Urothelium cell line (cell line): ENCODE measurements around the gene PTGS1.
"Not testable (repeated sequence)": the region's sequence is repeated elsewhere in the genome, so short reads cannot be mapped to it uniquely, and the experiment has no call there.

Experiments
- DNase-seq: peaks from one replicate; pipeline ENCODE4 v3.0.0; 2011; ENCODE audit warnings: low spot score, mixed read lengths
- FAIRE-seq: peaks from 2 replicates; lab custom pipeline; 2011; peaks lifted over from hg19 to GRCh38; lab: Jason Lieb, UNC

Gene PTGS1

DNA sequence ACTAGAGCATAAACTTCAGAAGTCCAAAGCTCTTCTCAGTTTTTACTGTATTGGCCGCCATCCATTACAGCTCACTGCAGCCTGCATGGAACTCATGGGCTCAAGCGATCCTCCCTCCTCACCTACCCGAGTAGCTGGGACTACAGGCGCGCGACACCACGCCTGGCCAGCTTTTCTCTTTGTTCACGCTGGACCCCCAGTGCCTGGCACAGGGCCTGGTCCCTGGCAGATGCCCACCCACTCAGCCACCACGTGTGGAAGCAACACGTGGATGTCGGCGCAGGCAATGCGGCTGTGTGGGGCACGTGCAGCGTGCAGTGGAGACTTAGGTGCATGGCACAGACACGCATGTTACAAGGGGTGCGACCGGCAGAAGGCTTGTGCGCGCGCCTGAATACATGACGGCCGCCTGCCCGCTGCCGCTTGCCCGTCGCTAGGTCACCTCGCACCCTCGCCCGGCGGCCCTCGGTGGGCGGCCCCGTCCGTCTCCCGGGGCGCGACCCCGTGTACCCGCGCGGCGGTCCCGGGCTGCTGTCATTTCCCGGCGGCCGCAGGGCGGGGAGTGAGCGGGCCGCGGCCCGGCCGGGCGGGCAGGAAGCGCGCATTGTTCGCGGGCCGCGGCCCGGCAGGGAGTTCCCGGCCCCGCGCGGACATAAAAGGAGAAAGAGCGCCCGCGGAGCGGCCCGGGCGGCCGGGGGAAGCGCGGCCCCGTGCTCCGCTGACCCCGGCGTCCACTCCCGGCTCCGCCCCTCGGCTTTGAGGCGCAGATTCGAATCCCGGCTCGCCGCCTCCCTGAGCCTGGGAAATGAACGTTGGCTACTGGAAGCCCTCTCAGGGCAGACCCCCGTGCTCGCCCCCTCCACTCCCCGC lies 24.1 kb upstream of the PTGS1 start:
- FAIRE-seq: no peak
- no peak for DNase-seq

DNA sequence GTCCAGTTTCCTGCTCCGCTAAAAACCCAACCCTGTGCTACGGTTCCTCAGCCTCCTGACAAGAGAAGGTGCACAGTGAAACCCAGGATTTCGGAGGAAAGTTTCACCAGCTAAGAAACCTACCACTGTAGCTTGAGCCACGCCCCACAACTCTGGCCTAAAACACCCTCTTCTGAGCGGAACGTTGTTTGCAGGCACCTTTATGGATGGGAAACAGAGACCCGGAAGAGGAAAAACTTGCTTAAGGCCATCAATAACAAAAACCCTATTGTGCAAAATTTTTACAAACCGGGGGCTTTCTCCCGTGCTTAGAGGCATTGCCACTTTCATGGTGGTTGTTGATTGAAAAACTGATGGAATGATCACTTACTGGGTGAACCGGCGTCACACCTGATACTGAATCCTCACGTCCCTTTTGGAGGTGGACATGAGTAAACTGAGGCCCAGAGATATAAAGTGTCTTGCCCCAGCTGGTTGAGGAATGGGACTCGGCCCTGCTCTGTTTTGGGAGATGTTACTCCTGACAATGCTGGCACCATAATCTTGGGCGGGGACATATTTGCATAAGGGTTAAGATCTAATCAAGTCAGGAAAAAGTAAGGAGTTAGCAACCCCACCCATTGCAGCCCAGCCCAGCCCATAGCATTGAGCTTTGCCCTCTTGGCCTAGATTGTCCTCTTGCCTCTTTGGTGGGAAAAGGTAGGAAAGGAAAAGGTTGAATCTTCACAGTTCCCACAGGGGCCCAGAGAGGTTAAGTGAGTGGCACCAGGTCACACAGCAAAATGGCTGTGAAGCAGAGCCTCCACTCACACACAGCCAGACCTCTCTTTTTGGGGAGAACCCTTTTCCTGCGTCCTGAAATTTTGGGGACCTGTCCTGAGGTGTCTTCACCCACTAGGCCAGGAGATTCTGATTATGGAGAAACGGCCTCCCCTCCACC lies 23.2 kb upstream of the PTGS1 start:
- no peak for DNase-seq
- FAIRE-seq: no peak

DNA sequence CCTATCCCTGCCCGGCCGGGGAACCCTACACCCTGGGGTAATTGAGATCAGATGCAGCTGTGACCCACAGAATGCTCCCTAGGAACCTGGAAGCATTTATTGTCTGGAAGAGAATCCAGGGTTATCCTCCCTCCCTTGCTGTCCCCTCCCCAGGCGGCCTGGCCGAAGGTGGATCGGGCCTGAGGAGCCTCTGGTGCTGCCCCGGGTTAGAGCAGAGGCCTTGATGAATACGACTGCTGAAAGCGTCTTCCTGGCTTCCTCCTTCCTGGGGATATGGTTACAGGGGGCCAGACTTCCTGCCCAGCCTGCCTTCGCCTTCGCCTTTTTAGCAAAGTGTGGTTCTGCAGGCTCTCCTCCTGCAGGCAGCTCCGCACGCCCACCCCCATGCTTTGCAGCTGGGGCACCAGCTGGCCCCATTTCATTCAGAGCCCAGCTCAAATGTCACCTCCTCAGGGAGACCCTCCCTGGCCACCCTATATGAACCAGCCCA lies 22.5 kb upstream of the PTGS1 start:
- DNase-seq (no peak), FAIRE-seq (no peak)

DNA sequence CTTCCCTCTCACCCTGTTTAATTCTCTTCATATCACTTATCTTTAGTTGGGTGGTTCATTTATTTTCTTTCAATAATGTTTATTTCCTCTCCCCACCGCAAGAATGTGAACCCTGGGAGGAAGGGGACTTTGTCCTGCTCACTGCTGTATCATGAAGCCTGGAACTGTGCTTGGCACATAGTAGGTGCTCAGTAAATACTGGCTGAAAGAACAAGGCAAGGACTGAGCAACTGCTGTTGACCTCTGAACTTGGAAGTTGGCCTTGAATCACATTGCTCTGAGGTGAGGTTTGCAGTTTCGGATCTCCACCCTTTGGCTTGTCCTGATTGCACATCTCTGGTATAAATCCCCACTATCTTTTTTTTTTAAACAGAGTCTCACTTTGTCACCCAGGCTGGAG lies 22.0 kb upstream of the PTGS1 start:
- FAIRE-seq (no peak), DNase-seq (no peak)

DNA sequence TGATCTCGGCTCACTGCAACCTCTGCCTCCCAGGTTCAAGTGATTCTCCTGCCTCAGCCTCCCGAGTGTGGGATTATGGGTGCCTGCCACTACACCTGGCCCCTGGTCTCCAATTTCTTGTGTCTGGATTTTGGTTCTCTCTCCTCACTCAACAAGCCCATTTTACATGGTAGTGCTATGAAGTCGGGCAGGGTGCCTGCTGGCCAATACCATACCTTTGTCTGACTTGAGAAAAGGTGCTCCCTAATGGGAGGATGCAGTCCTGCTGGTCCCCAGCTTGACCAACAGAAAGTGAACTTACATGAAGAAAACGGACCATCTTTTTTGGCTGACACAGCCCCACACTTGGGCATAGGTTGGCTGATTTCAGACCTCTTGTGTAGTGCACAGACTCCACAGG lies 21.6 kb upstream of the PTGS1 start:
- DNase-seq: no peak
- FAIRE-seq: no peak

DNA sequence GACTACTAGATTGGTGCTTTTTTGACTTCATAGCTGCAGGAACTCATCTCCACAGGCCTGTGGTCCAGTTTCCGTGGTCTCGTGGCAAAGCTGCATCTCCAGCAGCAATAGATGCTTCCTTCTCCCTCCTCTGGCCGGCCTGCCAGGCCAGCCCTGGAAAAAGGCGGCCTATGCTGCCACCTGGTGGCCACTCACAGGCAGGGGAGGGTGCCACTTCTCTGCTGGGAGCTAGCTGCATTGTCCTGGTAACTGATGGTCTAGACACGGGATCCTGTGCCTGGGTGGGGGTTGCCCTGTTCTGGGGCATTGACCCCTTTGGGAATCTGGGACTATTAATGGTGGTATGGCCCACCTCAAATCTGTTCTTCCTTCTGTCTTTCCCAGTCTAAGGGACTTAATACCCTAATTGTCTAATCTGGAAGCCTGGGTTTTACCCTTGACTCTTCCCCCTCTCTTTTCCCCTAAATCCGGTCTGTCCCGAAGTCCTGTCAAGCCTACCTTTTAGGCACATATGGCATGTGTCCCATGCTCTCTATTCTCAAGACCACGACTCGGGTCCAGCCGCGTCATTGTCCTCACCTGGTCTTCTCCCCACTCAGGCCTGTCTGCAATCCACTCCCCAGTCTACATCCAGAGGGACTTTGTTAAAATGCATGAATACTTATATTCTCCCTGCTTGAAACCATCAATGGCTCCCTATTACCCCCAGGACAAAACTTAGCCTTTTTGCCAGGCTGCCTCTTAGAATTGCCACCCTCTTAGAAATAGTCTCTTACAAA lies 20.1 kb upstream of the PTGS1 start:
- peak; percentile 74 for FAIRE-seq
- DNase-seq: peak; percentile 81

DNA sequence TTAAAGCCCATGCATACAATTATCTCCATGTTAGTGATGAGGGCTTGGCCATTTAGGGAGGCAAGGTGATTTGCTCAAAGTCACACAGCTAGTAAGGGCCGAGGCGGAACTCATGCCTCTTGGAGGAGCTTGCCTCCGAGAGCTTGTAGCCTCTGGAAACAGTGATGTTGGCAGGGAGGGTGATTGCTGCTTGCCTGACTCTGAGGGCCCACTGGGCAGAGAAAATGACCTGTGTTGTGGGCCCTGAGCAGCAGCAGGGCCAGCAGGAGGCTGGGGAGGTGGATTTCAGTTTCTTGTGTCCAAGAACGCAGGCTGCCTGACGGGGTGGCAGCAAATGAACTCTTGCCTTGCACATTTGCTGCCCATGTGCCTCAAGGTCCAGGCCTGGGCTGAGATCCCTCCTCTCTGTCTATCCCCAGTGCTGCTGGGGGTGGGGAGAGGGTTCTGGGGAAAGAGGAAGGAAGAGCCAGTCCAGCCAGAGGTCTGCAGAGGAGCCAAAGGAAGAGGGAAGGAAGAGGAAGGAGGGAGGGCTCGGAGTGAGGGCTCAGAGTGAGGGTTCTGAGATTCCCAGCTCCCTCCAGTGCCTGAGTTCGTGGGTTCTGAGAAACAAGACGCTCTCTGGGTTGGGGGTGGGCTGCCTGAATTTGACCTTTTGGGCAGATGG lies 16.2 kb upstream of the PTGS1 start:
- no peak for FAIRE-seq
- no peak for DNase-seq

DNA sequence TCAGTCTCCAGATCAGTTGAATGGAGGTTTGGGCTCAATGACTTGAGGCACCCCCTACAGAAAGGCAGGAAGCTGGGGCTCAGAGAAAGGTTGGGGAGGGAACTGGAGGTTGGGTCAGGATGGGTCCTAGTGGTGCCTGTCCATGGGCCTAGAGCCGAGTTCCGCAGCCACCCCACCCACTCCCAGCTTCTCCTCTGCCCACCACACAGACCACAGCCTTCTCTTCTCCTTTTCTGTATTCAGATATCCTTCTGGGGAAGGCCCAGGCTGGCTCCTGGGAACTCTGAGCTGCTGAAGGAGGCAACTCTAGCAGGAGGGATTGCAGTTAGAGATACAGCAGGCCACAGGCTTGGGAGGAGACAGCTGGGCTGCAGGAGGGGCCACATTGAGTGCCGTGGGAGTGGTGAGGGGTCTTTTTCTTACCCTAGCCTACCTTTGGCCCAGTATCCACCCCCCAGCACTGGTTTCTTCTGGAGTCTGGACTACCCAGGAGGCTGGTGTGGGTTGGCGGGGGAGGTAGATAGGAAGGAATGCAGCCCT lies 15.4 kb upstream of the PTGS1 start:
- DNase-seq (no peak), FAIRE-seq (no peak)

DNA sequence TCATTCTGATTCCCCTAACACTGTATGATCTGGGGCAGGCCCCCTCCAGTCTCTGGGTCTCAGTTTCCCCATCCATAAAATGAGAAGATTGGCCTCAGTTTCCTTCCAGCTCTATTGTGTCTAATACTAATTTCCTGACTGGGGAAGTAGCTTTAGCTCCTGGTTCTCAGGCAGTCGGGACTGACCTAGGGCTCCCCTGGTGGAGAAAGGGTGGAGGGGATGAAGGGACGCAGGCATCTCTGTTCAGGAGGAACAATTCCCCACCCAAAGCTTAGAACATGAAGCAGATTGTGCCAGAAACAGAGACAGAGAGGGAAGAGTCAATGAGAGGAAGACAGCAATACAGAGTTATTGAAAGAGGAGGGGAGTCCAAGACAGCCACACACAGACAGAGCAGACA lies 14.2 kb upstream of the PTGS1 start:
- no peak for DNase-seq
- FAIRE-seq: no peak

DNA sequence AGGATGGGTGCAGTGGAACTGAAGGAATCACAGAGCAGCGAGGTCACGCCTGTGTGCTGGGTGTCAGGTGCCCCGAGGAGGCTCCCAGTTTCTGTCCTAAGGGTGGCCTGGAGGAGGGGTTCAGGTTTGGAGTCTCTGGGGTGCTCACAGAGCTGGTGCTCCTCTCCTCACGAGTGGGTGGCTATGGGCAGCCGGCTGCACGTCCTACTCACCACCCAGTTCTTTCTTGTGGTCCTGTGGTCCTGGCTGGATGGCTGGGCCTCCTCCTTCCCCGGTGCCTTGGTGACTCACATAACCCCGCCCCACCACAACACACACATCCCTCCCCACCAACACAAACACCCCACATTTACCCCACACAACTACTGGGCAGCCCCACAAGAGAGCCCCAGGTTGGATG lies 9.9 kb upstream of the PTGS1 start:
- DNase-seq (peak; percentile 40), FAIRE-seq (no peak)

DNA sequence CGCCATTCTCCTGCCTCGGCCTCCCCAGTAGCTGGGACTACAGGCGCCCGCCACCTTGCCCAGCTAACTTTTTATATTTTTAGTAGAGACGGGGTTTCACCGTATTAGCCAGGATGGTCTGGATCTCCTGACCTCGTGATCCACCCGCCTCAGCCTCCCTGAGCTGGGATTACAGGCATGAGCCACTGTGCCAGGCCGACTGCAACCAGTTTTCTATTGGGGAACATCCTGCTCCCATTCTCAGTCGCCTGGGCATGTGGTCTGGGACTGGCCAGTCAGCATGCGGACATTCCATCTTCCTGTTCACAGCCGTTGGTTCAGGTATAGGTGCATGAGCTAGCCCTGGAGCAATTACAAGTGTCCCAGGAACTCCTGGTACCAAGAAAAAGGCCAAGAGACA lies 7.7 kb upstream of the PTGS1 start:
- DNase-seq, FAIRE-seq: not testable (repeated sequence)

DNA sequence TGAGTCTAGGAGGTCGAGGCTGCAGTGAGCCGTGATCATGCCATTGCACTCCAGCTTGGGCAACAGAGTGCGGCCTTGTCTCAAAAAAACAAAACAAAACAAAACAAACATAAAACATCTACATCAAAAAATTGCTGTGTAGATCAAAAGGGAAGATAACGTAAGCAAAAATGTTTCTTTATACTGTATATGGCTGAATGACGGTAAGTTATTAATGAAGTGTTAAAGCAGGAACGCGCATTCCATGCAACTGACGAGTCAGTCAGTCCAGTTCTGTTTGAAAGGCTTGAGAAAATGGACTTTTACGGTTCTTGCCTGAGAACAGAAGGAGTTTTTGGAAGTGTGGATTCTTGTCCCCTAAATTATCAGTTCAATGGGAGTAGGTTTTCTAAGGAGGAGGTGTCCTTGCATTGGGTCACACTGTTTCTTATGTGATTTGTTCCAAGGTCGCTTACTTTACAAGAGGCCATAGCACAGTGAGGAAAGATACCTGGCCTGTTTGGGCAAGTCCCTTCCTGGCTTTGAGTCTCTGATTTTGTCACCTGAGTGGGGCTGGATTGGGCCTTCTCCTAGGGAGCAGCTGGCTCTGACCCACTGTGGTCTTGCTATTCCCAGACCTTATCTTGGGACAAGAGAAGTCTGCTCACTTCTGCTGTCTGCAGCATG lies 6.6 kb upstream of the PTGS1 start:
- no peak for DNase-seq
- no peak for FAIRE-seq

DNA sequence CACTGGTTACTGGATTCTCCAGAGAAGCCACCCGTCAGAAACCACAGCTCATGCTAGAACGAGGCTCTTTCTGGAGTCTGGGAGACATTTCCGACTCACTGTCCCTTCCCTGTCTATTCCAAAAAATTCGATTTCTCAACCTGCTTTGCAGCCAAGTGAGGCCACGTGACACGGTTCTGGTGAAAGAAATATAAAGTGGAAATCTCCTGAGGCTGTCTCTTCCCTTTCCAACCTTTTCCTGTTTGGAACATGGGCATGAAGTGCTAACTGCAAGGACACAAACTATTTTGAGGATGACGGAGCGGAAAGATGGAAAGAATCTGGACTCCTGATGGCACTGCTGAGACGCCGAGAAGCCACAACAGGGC lies 6.1 kb upstream of the PTGS1 start:
- FAIRE-seq: no peak
- DNase-seq: no peak

DNA sequence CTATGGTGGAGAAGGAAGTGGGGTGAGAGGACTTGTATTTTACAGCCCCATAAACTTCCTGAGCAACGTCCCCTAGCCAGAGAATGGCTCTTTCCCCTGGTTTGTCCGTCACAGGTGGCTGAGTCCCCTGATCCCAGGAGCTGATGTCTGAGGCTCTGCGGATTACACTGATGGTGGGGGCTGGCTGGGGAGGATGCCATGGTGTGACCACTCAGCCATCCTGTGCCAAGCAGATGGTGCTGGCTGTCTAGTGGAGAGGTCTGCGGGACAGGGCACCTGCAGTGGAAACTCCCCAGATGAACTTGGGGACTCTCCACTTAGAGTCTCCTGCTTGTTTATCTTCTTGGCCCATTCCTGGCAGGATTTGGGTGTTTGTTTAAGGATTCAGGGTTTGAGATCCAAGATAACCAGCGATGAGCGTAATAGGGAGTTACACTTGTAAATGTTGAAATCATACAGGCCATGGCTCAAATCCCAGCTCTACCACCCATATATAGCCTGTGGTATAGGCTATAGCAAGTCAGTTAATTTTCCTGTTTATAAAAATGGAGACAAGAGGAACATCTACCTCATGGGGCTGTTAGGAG lies 4.7 kb upstream of the PTGS1 start:
- FAIRE-seq: no peak
- no peak for DNase-seq

DNA sequence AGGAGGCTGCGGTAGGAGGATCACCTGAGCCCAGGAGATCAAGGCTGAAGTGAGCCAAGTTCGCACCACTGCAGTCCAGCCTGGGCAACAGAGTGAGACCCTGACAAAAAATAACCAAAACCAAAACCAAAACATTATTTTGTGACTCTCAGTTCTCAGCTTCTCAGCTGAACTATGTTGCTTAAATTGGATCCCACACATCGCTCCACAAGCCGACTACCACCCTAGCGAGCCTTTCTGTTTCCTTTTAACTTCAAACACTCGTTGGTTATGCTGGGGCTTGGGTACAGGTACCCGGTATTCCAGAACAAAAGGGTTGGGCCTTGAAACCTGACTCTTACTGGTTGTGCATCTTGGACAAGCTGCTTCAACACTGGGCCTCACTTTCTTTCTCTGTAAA lies 3.8 kb upstream of the PTGS1 start:
- DNase-seq: no peak
- FAIRE-seq: no peak

DNA sequence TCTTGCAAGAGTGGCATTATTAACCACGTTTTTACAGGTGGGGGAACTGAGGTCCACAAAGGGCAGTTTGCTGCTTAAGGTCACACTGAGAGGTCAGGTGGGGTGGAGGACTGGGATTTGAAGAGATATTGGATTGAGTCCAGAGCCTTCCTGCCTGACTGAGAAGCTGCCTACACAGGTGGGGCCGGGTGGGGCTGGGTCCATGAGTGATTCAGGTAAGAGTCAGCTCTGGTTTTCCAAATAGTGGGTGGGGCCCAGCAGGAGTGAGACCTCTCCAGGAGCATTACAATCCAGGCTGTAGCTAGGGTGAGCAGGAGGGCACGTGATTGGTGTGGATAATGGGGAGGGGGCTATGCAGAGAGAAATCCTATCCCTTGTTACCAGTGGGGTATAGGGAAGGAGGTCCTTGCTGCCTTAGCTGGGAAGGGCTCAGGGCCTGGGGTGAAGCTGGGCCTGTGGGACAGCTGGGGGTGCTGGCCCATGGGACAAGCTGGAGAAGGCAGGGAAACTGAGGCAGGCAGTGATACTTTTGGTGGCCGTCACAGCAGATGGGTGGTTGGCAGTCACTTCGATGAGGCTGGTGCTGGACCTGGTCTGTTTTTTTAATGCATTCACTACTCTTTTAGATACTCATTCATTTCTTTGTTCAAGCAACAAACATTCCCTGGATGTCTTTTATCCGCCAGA lies 2.9 kb upstream of the PTGS1 start:
- FAIRE-seq: no peak
- DNase-seq: no peak

DNA sequence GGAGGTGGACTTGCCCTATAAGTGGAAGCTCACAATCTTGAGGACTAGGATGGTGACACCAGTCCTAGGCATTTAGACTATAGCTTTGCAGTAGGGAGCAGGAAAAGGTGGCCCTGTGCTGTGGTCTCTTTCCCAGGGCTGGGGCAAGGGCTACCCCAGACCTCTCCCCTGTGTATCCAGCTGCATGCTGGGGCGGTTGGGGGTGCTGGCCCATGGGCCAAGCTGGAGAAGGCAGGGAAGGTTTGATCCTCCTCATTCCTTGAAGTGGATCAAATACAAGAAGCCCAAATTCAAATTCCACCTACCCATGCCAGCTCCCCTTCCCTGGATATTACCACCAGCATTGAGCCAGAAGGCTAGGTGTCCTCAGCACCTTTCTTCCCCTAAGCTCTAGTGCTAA lies 2.2 kb upstream of the PTGS1 start:
- FAIRE-seq: no peak

DNA sequence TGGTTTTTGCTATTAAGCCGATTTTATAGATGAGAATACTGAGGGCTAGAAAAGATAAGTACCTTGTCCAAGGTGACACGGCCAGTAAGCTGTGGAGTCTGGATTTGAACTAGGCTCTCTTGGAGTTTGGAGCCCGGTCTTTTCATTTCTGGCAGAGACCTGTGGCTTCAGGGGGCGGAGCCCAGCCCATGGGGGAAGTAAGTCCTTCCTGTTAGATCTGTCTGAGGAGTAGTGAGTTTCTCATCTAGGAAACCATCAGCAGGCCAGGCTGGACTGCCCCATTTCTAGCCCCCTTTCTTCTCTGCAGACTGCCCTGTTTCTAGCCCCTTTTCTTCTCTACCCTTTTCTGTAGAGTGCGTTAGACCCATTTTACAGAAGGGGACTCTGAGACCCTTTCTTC lies 521 bp upstream of the PTGS1 start:
- no peak for DNase-seq
- FAIRE-seq: no peak

More for the DNA sequence above, 2.2 kb upstream of the PTGS1 start:
- no peak for DNase-seq

DNA sequence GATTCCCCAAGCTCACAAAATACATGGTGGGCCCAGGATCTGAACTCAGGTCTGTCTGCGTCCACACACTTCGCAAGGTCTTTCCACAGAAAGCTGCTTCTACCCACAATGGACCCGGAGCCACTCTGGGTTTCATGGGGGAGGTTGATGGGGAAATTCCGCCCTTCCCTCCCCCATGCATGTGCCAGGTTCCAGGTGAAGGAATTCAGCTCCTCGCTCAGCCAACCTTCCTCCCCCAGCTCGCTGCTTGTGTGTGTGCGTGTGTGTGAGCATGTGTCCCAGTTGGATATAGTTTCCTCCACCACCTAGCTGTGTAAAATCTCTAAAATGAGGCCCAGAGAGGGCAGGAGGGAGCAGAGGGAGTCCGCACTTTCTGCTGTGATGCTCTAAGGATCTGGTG lies 1.0 kb downstream of the PTGS1 start:
- FAIRE-seq (no peak), DNase-seq (no peak)
